Caco-2 (cell line): Measurements from ENCODE around the gene PSEN1. TPM values are rescaled to one million over a fixed set of nuclear protein-coding genes. Genes with fewer than 3 reads are reported as not detected.
A peak's percentile ranks its signal among the peaks of the same experiment; 100 is the strongest.

Experiments used
- BruUV-seq: library from RNA; stranded (reverse); fragments of 400-500 nt; replicated peaks from 2 replicates; lab custom pipeline; 2021; lab: Mats Ljungman, UMichigan
- CTCF ChIA-PET: fragments of 300-600 bp; sonication (Branson Sonifier 250); formaldehyde crosslinking; loops from one replicate; lab custom pipeline; 2022; ENCODE audit warnings: antibody characterized with exemption; lab: Charles Lee
- POLR2A ChIA-PET: fragments of 300-600 bp; sonication (Branson Sonifier 250); formaldehyde crosslinking; loops from one replicate; lab custom pipeline; 2022; ENCODE audit warnings: antibody characterized with exemption; lab: Charles Lee
- DNase-seq, 2 experiments: peaks; one replicate each; pipeline versions ENCODE4 v3.0.0 to v3.0.0-alpha.2; 2020 to 2022
- H3K27me3 ChIP-seq: replicated peaks from 2 replicates; pipeline ENCODE4 v1.6.0; 2011; ENCODE audit warnings: low read length; ENCODE audit not compliant: control insufficient read depth, insufficient read depth
- H3K36me3 ChIP-seq: 2 replicates; pipeline ENCODE4 v1.5.1; 2011; ENCODE audit warnings: low read length; ENCODE audit not compliant: control insufficient read depth, insufficient read depth
- H3K4me1 ChIP-seq: fragments of 250-450 bp; sonication (Bioruptor Pico); 2 replicates; pipeline ENCODE4 v1.5.1; 2020; ENCODE audit warnings: mild to moderate bottlenecking
- H3K4me3 ChIP-seq: 2 replicates; pipeline ENCODE4 v1.5.1; 2011; ENCODE audit warnings: low read depth, mild to moderate bottlenecking, control low read depth, low read length
- H3K9me3 ChIP-seq: fragments of 250-450 bp; sonication (Bioruptor Pico); 2 replicates; pipeline ENCODE4 v1.5.1; 2020; ENCODE audit warnings: mild to moderate bottlenecking, moderate library complexity
- H3K27ac Mint-ChIP-seq: one replicate; pipeline ENCODE4 v1.8.0; 2022; ENCODE audit warnings: mixed read lengths; ENCODE audit not compliant: unreplicated experiment
- H3K27me3 Mint-ChIP-seq: one replicate; pipeline ENCODE4 v1.8.0; 2022; ENCODE audit warnings: mixed read lengths; ENCODE audit not compliant: insufficient read depth, unreplicated experiment
- H3K36me3 Mint-ChIP-seq: one replicate; pipeline ENCODE4 v1.8.0; 2022; ENCODE audit warnings: mild to moderate bottlenecking, mixed read lengths; ENCODE audit not compliant: insufficient read depth, unreplicated experiment
- H3K4me1 Mint-ChIP-seq: one replicate; pipeline ENCODE4 v1.8.0; 2022; ENCODE audit warnings: low read depth, mixed read lengths; ENCODE audit not compliant: unreplicated experiment
- H3K4me3 Mint-ChIP-seq: one replicate; pipeline ENCODE4 v1.8.0; 2022; ENCODE audit warnings: mild to moderate bottlenecking, moderate library complexity, mixed read lengths; ENCODE audit not compliant: unreplicated experiment
- H3K9me3 Mint-ChIP-seq: one replicate; pipeline ENCODE4 v1.8.0; 2022; ENCODE audit warnings: mixed read lengths; ENCODE audit not compliant: unreplicated experiment
- intact Hi-C: fragments of 100-400 bp; cut with micrococcal nuclease; formaldehyde crosslinking; loops from one replicate; pipeline ENCODE4 v1.10.0; 2022; ENCODE audit not compliant: unreplicated experiment
- total RNA-seq: library from RNA; stranded (reverse); gene quantifications from 2 replicates; pipeline ENCODE4 v1.2.3, GENCODE V29; 2022
- TF ChIP-seq, protein P1 (sequence below), 2 experiments: fragments of 200-600 bp in 1 of 2; IDR thresholded peaks; 1 replicate in 1 of 2; 2 replicates in 1 of 2; pipeline versions ENCODE4 v1.5.1 to v1.8.0; 2011 to 2022; ENCODE audit warnings: antibody characterized with exemption in 1 of 2, control low read depth in 1 of 2, inconsistent platforms in 1 of 2, low read depth in 1 of 2, low read length in 1 of 2, mild to moderate bottlenecking in 1 of 2, moderate library complexity in 1 of 2; ENCODE audit not compliant: insufficient read depth in 1 of 2, severe bottlenecking in 1 of 2, unreplicated experiment in 1 of 2

The PSEN1 gene
- total RNA-seq, 1 experiment from 2014 or later, result 74.8 TPM

DNA sequence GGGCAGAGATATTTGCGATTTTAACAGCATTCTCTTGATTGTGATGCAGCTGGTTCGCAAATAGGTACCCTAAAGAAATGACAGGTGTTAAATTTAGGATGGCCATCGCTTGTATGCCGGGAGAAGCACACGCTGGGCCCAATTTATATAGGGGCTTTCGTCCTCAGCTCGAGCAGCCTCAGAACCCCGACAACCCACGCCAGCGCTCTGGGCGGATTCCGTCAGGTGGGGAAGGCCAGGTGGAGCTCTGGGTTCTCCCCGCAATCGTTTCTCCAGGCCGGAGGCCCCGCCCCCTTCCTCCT lies 271 bp upstream of the PSEN1 start:
- Histone ChIP-seq H3K4me3 (peak overlapping the region; percentile 82), H3K4me1 (no peaks in the 10 kb centered on the region), H3K9me3 (no peaks in the 10 kb centered on the region), H3K36me3 (no peaks in the 10 kb centered on the region), H3K27me3 (no peaks in the 10 kb centered on the region)
- Mint-ChIP-seq H3K4me1 (peaks cover 8% of the 10 kb centered on the region), H3K9me3 (peaks cover 16% of the 10 kb centered on the region), H3K36me3 (peaks cover 35% of the 10 kb centered on the region), H3K27ac (peak overlapping the region; percentile 78), H3K4me3 (peak overlapping the region; percentile 74), H3K27me3 (no peaks in the 10 kb centered on the region)
- TF ChIP-seq, protein P1, sequence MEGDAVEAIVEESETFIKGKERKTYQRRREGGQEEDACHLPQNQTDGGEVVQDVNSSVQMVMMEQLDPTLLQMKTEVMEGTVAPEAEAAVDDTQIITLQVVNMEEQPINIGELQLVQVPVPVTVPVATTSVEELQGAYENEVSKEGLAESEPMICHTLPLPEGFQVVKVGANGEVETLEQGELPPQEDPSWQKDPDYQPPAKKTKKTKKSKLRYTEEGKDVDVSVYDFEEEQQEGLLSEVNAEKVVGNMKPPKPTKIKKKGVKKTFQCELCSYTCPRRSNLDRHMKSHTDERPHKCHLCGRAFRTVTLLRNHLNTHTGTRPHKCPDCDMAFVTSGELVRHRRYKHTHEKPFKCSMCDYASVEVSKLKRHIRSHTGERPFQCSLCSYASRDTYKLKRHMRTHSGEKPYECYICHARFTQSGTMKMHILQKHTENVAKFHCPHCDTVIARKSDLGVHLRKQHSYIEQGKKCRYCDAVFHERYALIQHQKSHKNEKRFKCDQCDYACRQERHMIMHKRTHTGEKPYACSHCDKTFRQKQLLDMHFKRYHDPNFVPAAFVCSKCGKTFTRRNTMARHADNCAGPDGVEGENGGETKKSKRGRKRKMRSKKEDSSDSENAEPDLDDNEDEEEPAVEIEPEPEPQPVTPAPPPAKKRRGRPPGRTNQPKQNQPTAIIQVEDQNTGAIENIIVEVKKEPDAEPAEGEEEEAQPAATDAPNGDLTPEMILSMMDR (IDR thresholded peaks at IDR 0.05; ENCODE audit: insufficient read depth in 1 of 2, low read depth in 1 of 2, low read length in 1 of 2, severe bottlenecking in 1 of 2, unreplicated experiment in 1 of 2), result no peak
- DNase-seq, result no peak
- ChIA-PET CTCF (interaction anchor here (0.7 to 1.2 kb wide), 4 partner anchors 12 to 622 kb away, joined by 3 to 7 read pairs (median 4); no protein-coding TSS in a partner anchor), POLR2A (interaction anchor here (0.6 to 1.3 kb wide), 15 partner anchors 10 to 1557 kb away, joined by 3 to 24 read pairs (median 5); partner anchors contain the start of genes RBM25, RIOX1 and ZFYVE1)
- BruUV-seq, result no TSS peak
- intact Hi-C loops, result no loop called here

DNA sequence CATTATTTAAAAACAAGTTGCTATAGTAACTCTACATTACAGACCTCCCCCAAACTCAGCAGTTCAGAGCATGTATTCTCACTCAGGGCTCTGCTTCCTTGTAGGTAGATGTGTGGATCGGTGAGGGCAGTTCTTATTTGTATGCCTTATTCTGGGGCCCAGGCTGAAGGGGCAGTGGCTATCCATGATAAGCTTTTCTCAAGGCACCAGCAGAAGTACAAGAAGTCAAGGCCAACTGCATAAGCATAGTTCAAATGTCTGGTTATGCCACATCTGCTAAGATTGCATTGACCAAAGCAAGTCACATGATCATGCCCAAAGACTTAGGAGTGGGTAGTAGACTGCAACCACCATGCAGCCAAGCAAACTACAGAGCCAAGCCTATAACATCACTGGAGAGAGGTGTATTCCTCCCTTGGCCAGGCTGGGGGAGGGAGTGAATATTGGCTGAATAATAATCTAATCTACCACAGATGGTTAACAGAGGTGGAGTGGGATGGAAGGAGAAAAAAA lies 4.6 kb downstream of the PSEN1 start:
- no peaks in the 10 kb centered on the region for H3K27me3 ChIP-seq
- H3K36me3 Mint-ChIP-seq, result peaks cover 19% of the 10 kb centered on the region
- POLR2A ChIA-PET, result no interaction called here

DNA sequence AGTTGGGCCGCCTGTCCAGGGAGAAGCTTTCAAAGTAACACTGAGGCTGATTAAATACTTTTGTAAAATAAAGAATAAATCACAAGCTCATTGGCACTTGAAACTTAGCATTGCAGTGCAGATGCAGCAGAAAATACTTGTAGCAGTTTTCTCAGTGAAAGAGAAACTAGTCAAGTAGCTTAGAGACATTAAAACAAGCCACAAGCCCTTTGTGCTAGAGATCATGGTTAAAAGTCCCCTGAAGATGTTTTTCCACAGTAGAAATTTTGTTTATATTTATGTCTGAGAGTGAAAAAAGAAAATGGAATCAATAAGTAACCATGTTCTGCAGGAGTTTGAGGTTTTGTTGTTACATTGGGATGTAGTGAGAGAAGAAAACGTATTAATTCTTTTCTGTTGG lies 5.9 kb downstream of the PSEN1 start:
- H3K27me3 ChIP-seq, result no peaks in the 10 kb centered on the region
- no peaks in the 10 kb centered on the region for H3K9me3 ChIP-seq
- TF ChIP-seq, protein P1 (IDR thresholded peaks at IDR 0.05; ENCODE audit: insufficient read depth in 1 of 2, low read depth in 1 of 2, low read length in 1 of 2, severe bottlenecking in 1 of 2, unreplicated experiment in 1 of 2), result no peak
- no peaks in the 10 kb centered on the region for H3K36me3 ChIP-seq
- no TSS peak for BruUV-seq
- Mint-ChIP-seq H3K36me3 (peaks cover 6% of the 10 kb centered on the region), H3K4me3 (no peak overlapping the region), H3K9me3 (no peaks in the 10 kb centered on the region), H3K27me3 (no peaks in the 10 kb centered on the region), H3K27ac (no peak overlapping the region), H3K4me1 (peaks cover 5% of the 10 kb centered on the region)
- no peak for DNase-seq
- CTCF ChIA-PET, result no interaction called here
- peaks cover 10% of the 10 kb centered on the region; the same call in 1 of the 2 replicates for H3K4me1 ChIP-seq
- intact Hi-C loops, result no loop called here
- no peak overlapping the region for H3K4me3 ChIP-seq
- POLR2A ChIA-PET, result no interaction called here

More for the DNA sequence above, 4.6 kb downstream of the PSEN1 start:
- Histone ChIP-seq H3K4me1 (no peaks in the 10 kb centered on the region), H3K36me3 (no peaks in the 10 kb centered on the region), H3K4me3 (no peak overlapping the region), H3K9me3 (no peaks in the 10 kb centered on the region)
- no peak overlapping the region for H3K27ac Mint-ChIP-seq
- H3K4me3 Mint-ChIP-seq, result no peak overlapping the region
- H3K4me1 Mint-ChIP-seq, result peaks cover 8% of the 10 kb centered on the region
- no TSS peak for BruUV-seq
- TF ChIP-seq, protein P1 (IDR thresholded peaks at IDR 0.05; ENCODE audit: insufficient read depth in 1 of 2, low read depth in 1 of 2, low read length in 1 of 2, severe bottlenecking in 1 of 2, unreplicated experiment in 1 of 2), result no peak
- CTCF ChIA-PET, result no interaction called here
- no peaks in the 10 kb centered on the region for H3K27me3 Mint-ChIP-seq
- intact Hi-C loops, result no loop called here
- no peaks in the 10 kb centered on the region for H3K9me3 Mint-ChIP-seq
- no peak for DNase-seq
